ENCODE data around the gene NTRK3. TPM values are rescaled to one million over a fixed set of nuclear protein-coding genes. Genes with fewer than 3 reads are reported as not detected.

Gene NTRK3
- total and polyA plus RNA-seq, 2 of the 8 experiments (the other 6 are each of a cell fraction or from before 2014, with no cell fraction given) = 4.5 to 6.8 TPM

- TF ChIP-seq CHD7 (IDR thresholded peaks at IDR 0.05; ENCODE audit: insufficient replicate concordance, low read length) (no peak), HDAC6 (IDR thresholded peaks at IDR 0.05; ENCODE audit: low read depth, low read length) (no peak)
These were observed 405.0 kb downstream of the NTRK3 start (continued) for GRCh38 chr15:87851497-87851896.
